Activated T-cell treated with anti-CD3 and anti-CD28 coated beads for 1 hour (primary cell): ENCODE data around the gene DOK3.
"Not testable (repeated sequence)": the region's sequence is repeated elsewhere in the genome, so short reads cannot be mapped to it uniquely, and the experiment has no call there.

Source experiments
- DNase-seq: peaks from one replicate; pipeline ENCODE4 v3.0.0-alpha.2; 2020; ENCODE audit warnings: low read depth

DOK3 gene

DNA sequence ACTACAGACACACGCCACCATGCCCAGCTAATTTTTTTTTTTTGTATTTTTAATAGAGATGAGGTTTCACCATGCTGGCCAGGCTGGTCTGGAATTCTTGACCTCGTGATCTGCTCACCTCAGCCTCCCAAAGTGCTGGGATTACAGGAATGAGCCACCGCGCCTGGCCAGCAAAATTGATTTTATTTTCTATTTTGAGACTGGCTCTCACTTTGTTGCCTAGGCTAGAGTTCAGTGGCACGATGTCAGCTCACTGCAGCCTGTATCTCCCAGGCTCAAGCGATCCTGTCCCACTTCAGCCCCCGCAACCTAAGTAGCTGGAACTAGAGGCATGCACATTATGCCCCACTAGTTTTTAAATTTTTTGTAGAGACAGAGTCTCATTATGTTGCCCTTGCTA, 24.8 kb upstream of the DOK3 start:
- DNase-seq: not testable (repeated sequence)

DNA sequence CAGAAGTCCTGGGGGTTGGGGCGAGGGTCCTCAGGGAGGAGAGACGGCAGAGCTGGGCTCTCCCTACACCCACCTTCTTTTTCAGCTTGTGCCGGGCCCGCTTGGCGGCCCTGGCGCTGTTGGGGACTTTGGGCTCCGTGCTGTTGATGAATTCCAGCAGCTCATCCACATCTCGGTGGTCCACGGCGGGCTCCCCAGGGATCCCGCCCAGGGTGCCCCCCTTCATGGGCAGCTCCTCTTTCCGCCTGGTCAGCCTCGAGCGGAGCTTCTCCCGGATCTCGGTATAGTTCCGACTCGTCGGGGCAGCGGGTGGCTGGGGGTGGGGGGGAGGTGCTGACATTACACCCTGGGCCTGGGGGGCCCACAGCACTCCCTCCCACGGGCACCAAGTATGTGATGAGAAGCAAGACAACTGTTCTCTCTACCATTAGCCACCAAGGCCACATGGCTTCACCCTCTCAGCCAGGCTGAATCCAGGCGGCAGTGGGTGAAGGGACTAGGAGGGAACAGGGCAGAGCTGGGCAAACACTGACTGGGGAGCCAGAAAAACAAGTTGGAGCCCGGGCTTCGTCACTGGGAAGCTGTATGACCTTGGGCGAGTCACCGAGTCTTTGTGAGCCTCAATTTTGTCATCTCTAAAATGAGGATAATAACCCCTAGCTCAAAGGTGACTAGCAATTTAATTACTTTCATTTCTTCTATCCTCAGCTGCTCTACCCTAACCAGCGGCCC, 21.7 kb upstream of the DOK3 start:
- no peak for DNase-seq

DNA sequence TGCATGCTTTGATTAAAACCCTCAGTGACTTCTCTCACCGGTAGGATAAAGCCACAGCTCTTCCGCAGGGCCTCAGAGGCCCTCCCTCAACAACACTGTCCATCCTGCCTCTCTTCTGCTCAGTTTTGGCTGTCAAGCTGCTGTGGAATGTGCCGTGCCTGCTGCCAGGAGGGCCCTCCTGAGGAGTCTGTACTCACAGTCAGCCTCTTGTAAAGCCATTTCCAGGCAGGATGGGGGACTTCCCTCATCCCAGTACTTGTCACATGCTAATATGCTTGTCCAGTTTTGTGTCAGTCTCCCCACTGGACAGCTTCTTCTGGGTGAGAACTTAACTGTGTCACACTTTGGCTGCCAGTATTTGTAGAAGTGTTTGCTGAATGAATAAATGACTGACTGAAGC, 21.0 kb upstream of the DOK3 start:
- DNase-seq: no peak

DNA sequence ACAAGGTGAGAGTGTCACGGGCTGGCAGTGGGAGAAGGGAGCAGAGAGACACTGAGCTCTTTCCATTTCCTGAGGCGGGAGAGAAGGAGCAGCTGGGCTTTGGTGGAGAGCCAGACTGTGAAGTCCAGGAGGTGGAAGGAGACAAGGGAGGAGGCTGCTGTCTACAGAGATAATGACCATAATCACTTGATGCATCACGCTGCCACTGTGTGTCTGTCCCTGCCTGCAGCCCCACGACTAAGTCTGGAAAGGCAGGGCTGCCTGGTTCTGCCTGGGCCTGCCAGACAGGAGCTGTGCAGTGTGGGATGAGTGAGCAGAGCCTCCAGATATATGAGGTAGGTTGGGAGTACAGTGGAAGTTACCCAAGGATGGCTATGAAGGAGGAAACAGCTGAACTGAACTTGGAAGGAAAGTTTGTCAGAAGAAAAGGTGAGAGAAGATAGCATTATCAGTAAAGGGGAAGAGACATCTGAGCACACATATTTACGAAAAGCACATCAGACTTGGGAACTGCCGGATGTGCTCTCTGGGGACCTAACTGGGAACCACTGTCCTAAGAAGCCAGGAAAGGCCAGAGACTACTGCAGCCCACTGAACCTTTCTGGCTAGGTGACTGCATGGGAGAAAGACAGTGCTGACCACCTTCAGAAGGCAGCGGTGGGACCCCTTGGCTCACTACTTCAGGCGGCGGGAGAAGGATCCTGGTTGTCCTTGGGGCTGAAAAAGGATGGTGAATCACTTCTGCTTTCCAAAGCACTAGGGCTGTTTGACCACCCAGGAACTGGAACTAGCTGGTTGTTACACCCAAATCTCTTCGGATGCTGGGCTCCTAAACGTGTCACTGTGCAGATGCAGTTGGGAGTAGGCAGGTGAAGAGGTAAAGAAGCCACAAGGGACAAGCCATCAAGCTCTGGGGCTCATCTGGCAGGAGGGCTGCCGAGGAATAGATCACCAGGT, 19.9 kb upstream of the DOK3 start:
- DNase-seq: no peak

DNA sequence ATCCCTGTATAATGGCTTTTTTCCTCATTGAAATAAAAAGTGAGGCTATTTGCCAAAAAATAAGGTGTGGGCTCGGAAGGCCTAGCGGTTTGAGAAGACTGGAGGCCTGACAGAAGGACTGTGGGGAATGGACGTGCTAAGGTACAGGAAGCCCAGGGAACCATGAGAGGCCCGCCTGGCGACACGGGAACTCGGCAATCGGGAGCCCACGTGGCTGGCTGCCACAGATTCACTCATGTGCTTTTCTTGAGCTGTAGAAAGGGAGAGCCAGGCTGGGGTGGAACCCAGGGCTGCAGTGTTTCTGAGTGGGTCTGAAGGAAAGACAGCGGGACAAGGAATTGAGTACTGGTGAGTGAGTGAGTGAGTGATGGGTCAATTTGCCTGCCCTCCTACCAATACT, 19.0 kb upstream of the DOK3 start:
- DNase-seq: no peak

DNA sequence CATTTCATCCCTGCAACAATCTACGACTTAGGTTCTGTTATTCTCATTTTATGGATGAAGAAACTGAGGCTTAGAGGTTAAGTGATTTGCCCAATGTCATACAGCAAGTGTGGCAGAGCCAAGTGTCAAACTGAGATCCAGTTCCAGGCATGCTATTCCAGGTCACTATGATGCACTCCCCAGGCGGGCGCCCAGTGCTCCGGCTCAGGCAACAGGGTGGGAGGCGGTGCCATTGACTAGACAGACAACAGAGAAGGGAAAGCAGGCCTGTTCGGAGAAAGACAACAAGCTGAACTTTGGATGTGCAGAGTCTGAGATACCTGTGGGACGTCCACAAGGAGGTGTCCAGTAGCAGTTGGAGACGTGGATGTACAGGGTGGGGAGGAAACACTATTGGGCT, 18.0 kb upstream of the DOK3 start:
- DNase-seq: no peak

DNA sequence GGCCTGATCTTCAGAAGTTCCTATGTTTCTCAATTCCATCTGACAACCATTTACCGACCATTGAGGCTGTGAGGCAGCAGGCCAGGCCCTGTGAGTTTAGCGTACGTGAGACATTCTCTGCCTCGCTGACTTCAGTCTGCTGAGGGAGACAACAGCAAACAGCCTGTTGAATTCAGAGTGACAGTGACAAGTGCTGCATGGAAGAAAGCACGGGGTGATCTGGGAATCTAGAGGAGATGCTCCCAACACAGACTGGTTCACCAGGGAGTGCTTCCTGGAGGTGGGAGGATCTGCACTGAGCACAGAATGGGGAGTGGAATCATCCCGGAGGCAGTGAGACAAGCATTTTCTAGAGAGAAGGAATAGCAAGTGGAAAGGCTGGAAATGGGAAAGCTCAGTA, 17.2 kb upstream of the DOK3 start:
- no peak for DNase-seq

DNA sequence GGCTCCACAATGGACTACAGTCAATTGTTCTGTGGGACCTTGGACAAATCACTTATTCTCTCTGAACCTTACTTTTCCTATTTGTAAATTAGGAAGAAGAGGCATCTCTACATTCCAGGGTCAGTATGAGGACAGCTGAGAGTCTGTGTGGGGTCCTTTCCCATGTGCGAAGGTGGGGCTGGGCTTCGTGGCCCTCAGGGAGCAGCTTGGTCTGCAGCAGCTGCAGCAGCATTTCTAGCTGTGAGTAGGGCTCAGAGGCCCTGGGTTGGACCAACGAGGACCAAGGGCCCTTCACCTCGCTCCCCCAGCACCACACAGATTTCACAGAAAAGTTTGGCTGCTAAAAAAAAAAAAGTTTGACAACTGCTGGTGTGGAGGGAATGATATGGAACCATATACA, 16.6 kb upstream of the DOK3 start:
- no peak for DNase-seq

DNA sequence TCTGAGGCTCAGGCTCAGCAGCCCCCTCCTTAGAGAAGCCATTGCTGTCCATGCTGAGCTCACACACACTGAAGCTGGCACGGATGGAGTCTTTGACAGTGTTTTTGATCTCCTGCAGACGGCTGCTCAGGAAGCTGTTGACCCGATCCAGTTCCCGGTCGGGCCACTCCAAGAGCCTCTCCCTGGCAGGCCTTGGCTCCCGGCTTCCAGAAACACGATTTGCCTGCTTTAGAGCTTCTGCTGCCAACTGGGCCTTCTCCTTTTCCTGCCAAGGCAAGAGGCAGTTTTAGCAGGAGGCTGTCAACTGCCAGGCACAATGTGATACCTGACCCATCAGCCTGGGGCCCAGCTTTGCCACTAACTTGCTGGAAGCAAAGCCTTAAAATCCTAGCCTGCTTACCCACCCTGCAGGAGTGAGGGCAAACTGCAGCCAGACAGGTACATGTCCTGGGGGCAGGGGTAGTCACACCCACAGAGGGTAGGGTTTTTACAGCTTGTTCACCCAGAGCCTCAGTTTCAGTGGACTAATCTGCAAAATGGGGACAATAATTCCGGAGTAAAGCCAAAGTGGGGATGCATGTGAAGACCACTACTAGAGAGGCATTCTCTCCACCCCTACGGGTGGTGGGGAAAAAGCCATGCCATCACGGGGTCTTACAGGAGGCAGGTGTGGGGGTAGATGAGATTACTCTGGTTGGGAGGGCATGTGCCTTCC, 15.5 kb upstream of the DOK3 start:
- no peak for DNase-seq

DNA sequence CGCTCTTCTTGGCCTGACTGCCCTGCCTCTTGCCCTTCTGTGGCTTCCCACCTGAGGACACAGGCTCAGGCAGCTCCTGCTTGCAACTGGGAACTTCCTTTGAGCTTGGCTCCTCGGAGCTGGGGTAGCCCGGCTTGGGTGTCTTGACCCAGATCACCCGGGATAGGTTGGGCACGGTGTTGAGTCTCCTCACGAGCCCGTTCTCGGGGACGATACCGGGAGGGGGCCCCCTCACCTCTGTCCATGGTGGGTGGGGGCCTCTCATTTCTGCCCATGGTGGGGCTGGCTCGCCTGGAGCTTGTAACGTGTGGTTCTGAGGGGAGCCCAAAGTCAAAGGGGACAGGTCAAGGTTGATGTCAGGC, 14.9 kb upstream of the DOK3 start:
- DNase-seq: no peak

DNA sequence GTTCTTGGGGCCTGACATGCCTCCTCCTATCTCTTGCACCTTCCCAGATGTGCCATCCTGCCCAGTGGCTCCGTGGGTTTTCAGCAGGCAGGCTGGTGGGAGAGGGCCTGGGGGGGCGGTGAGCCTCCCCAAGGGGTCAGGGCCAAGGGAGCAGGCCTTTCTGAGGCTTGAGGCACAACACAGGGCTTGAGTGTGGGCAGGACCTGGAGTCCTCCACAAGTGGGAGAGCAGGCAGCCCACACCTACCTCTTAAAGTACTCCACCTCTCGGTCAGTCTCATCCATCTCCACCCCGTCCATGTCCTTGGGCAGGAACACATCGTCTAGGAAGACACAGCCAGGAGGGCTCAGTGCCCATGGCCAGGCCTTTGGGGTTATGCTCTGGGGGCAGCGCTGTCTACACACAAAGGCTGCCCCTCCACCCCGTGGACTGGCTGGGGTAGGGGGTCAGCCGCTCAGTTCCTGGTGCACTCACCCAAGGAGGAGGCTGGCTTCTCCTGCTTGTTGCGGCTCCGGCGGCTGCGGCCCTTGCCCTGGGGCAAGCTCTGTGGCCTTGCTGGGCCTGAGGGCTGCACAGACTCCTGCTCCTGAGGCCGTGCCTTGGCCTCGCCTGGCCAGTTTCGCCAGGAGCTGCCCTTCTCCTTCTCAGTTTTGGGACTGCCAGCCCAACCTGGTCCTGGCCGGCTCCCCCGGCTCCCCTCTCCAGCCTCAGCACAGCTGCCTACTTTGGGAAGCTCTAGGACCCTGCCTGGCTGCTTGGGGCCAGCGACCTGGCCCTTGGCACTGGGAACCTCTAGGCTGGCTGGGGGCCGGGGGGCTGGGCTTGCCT, 14.3 kb upstream of the DOK3 start:
- DNase-seq: no peak

DNA sequence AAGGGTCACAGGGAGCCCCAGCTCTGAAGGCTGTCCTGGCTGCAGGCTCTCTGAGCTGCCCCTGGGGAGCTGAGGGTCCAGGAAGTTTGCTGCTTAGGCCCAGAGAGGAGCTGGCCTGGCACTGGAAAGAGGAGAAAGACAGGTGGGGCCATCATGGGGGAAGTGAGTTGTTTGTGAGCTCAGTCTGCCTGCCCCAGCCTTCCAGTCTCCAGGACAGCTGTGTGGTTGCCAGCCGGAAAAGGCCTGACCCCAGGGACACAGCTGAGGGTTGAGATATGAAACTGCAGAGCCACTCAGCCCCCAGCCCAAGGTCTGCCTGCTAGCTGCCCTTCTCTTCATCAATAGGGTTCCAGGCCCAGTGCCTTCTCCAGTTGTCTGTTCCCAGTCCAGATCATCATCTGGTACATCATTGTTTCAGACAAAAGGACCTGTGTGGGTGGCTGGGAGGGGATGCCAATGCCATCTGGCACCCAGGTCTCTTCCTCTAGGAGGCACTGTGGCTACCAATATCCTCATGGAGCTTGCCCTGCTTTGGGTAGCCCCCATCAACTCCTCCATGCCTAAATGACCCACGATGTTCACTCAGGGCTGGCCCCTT, 11.4 kb upstream of the DOK3 start:
- no peak for DNase-seq

DNA sequence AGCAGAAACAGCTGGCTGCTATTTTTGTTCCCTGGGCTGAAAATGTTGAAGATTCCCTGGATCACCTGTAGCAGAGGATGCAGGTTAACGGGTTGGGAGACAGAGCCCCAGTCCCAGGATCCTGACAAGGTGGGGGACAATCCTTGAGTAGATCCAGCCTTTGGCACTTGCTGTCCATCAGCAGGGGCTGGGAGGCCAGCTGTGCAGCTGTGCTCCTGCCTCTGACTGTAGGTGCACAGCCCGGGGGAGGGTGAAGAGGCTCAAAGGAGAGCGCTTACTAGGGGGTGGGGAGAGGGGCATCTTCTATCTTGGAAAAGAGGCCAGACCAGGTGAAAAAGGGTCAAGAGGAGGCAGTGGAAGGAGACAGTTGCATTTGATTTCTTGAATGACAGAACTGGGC, 10.6 kb upstream of the DOK3 start:
- no peak for DNase-seq

DNA sequence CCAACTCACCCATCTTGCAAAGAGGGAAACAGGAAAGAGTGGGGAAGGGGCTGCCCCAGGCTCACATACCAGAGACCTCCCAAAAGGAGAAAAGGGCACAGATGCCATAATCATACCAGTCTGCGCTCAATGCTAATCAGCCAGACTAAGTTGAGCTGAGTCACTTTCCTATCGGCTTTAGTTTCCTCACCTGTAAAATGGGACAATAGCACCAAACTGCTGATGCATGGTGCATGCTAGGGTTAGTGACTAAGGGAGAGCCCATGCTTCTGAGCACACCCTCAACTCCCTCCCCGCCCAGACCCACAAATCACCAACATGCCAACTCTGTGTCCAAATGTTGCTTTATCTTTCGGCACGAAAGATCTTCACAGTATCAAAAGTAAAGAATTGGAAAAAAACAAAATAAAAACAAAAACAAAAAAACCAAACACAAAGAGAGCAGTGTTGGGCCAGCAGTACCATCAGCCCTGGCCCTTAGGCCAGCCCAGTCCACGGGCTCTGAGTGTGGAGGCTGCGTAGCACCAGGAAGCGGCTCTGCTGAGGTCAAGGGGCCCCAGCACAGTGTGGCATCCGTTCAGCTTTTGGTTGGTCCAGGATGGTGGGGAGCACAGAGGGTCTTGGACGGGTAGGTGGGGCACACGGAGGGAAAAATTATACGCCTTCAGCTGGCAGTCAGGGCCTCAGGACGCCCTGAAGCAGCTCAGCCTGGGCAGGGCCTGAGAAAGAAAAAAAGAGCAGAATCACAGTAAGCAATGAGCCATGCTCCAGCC, 10.0 kb upstream of the DOK3 start:
- no peak for DNase-seq

DNA sequence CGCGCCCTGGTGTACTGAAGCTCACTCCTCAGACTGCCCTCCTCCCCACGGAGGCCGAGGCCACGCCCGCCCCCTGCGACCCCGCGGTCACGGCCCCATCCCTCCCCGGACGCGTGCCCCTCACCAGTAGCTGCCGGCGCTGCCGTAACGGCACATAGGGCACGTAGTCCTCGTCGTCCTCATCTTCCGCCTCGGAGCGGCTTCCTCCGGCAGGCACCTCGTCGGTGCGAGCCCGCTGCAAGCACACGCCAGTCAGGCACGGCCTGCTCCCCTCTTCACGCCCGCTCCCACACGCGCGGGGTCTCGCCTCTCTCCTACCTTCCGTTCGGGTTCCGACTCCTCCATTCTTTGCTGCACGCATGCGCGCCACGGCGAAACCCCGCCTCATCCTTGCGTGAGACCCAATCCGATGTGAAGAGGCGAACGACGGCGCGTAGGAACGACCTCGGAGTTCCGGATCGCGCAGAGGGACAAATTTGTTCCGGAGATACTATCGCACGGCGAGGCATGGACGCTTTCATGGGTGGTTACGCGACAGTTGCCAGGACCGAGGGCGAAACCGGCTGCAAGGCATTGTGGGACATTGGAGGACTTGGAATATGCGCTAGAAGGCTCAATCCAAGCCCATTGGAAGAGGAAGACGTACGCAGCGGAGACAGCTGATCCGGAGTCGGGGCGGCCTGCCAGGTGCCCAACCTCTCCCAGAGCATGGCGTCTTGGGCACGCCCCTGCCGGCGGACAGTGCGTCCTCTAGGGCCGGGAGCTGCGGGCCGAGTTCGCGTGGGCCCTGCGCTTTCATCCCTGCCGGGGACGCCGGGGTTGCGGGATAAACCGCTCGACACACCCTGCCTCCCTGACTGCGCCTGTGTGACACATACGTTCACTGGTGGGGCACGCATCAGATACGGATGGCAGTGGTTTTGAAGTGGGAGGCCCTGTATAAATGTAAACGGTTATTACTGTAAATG, 7.3 kb upstream of the DOK3 start, which contains the start of gene DDX41:
DDX41 (minus strand) TSS at position 361 of the 968 bp plus-strand sequence; CDS start at position 345, 16 bp downstream.
- DNase-seq: peak; percentile 91

DNA sequence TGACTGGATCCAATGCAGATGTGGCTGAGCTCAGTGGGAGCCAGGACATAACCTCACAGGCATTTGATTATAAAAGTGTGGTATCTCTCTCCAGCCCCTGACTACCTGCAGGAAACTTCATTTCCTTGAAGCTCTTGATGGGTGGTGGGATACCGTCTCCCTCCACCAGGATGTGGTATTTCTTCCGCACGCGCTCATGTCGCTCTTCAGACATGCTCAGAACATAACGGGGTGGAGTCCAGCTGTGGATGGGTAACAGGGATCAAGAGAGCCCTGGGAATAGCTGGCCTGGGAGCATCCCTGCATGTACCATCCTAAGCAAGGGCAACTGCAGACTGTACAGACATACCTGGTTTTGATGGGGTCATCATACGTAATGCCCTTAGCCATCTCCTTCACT, 6.0 kb upstream of the DOK3 start:
- no peak for DNase-seq

DNA sequence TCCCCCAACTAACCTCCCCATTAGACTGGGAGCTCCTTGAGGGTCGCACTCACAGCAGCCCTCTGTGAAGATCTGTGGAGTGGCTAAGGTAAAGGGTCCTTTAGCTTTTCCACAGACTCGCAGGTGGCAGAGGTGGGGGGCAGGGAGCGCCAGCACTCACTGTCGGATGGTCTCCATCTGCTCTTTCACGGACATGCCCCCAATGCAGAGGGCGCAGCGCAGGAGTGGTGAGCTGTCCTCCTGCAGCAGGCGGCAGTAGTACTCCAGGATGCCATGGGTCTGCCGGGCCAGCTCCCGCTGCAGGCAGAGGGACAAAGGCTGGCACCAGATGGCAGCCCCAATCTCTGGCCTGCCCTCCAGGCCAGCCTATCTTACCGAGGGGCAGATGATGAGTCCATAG, 4.9 kb upstream of the DOK3 start:
- no peak for DNase-seq

DNA sequence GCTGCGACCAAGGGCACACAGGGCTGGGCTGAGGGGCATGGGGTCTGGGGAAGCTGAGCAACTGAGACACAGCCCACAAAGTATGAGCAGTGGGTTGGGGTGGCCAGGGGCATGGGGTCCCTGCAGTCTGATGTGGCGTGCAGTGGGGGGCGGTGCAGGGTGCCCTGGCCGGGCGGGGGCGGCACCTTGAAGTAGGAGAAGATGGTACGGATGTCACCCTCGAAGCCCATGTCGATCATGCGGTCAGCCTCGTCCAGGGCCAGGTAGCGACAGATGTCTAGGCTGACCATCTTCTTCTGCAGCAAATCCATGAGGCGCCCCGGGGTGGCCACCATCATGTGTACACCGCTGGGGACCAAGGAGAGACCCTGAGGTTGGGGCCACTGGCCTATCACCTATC, 3.9 kb upstream of the DOK3 start:
- no peak for DNase-seq

DNA sequence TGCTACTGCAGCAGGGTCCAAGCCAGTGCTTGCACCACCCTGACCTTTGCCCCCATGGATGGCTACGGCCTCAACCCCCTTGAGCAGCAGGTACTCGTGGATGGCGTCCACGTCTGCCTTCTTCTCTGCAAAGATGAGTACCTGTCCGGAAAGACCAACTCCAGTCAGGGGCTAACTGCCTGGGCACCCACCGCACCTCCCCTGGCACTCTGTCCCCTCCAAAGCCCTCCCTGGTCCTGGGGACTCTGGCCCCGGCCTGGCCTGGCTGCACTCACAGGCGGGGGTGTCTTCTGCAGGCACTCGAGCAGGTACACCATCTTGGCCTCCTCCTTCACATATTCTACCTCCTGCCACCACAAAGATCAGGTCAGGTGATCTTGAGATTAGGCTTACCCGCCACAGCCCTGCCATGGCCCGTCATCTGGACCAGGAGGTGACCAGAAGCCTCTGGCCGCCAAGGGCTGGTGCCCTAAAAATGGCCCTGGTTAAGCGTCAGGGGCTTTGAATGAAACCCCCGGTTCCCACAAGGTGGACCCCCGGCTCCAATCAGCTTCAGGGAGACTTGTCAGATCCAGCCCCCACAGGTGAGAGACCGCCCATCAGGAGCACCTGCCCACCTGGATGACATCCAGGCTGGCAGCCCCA, 3.2 kb upstream of the DOK3 start:
- no peak for DNase-seq
